DMS153 (cell line): ENCODE data around the gene SERPINE3.

Experiments
- DNase-seq: peaks from one replicate; lab custom pipeline; 2025; lab: John Stamatoyannopoulos, UW

SERPINE3 gene

DNA sequence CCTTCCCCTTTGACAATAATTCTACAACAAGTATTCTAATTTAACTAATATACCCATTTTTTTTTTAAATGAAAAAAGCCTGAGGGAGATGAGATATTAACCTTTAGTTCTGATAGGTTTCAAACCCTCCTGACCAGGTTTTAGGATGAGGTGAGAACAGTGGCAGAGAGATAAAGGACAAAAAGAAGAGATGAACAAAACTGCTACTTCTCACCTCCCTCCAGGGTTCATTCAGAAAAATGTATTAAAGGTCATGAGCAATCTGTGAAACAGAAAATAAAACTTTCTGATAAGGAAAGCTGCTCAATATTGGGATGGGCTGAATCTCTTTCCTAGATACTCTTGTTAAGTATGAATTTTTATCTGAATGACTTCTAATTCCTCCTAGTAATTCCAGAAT is 24.1 kb downstream of the SERPINE3 start:
- no peak for DNase-seq

GRCh38 chr13:51364404-51365008 is 25.0 kb downstream of the SERPINE3 start:
- no peak for DNase-seq

DNA sequence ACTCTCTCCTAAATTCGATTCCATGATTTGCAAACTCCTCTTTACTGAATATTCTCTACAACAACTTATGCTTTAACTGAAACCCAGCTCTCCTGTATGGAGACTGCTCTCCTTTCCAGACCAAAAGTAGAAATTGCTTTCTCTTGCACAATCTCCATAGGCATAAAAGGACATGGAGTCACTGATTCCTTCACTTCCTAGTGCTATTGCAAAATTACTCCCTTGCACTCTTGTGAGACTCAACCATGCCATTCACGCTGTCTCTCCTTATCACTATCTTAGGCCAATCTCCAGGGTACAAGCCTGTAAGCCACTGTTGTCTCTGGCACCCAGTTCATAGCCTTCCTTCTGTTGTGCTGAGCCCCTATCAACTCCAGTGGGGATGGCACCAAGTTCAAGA is 30.6 kb downstream of the SERPINE3 start:
- DNase-seq = no peak

DNA sequence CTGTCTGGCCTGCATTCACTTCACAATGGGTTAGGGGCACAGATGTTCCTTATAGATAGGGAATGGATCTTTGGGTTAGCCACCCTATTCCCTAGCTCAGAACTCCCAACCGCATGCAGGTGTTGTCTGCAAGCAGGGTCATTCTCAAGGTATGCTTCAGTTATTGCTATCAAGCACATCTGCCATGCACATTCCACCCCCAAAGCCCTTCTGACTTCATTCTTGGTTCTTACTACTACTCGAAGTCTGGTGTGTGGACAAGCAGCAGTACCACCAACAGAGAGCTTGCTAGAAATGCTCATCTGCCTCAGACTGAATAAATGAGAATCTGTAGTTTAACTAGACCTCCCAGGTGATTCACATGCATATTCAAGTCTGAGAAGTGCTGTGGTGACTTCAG is 31.3 kb downstream of the SERPINE3 start:
- no peak for DNase-seq

DNA sequence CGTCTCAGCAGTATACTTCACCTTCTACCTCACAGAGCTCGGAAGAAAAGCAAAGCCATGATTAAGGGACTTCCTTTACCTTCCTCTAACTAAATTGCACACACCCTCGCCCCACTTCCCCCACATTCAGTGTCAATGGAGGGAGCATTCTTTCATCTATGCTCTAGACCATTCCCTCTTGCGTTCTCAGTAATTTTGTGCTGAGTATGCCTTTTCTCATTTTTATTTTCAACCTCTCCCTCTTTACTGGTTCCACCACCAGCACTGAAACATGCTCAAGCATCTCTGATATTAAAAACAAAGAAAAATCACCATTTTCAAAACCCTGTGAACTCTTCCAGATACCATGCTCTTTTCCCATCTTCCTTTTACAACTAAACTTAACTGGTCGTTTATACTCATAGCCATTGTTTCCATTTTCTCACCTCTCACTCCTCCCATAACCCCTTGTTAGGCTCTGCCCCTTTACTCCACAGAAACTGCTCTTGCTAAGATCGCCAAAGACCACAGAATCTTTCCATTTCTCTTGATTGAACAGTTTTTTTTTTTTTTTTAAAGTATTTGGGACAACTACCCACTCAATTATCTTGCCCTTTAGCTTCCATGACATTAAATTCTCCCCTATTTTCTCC is 32.4 kb downstream of the SERPINE3 start:
- DNase-seq = no peak

DNA sequence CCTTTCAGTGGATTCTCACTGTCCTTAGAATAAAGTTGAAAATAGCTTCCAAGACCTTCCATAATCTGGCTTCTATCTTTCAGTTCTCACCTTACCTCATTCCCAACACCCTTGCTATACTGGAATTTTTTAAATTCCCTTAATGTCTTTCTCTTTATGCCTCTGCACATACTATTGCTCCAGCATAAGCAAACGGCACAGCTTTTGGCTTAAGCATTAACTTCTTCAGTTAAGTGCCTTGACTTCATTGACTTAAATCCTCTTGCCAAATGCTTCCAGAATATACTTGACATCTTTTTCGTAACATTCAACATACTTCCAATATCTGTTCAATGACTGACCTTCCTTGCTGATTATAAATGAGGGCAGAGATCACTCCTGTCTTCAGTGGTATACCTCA is 34.0 kb downstream of the SERPINE3 start:
- no peak for DNase-seq

DNA sequence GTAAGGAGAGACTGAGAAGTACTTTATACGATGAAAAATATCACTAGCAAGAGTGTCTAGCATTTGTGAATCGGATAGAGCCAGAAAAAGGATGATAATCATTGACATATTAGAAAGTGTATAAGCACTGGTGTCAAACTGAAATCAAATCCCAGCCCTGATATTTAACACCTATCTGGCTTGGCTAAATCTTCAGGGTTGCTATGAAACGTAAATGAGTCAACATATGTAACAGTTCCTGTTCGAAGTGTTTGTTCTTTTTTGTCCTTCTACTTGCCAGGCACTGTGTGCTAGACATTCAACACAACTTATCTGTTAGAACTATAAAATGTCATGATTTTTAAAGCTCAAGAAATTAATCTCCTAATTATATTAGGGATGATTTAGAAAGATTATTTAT is 40.8 kb downstream of the SERPINE3 start:
- peak; percentile 75 for DNase-seq

GRCh38 chr13:51385114-51385513 is 45.6 kb downstream of the SERPINE3 start:
- DNase-seq = no peak

DNA sequence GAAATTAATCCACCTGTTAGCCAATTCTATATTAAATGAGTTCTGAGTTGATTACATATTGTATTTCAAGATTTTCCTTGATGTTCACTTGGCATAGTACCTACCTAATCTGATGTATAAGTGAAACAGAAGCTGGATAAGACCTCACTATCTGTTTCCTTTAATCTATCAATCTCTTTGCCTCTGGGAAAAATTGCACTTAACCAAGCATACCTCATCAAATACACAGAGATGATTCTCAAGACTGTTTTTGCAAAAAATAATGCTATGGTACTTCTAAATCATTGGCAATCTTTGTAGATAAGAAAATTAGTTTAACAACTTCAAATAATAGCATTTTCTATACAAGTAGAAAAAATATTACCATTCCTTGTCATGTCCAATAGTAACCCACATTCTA is 55.2 kb downstream of the SERPINE3 start:
- DNase-seq = no peak

GRCh38 chr13:51396352-51396751 is 56.9 kb downstream of the SERPINE3 start:
- no peak for DNase-seq

GRCh38 chr13:51397262-51397941 is 57.9 kb downstream of the SERPINE3 start:
- no peak for DNase-seq

- no peak for DNase-seq
These were observed 65.7 kb downstream of the SERPINE3 start for GRCh38 chr13:51405176-51405575.

GRCh38 chr13:51412431-51412830 is 72.9 kb downstream of the SERPINE3 start:
- DNase-seq = peak; percentile 23
